B cell (primary cell): ENCODE measurements around the gene CHMP1A.

Source experiments
- CTCF ChIP-seq: fragments of 200-600 bp; IDR thresholded peaks from one replicate; pipeline ENCODE4 v1.8.0; 2022; ENCODE audit warnings: antibody characterized with exemption, mild to moderate bottlenecking
- EZH2 ChIP-seq: IDR thresholded peaks from 2 replicates; pipeline ENCODE4 v1.6.1; 2012; ENCODE audit warnings: borderline replicate concordance, low read depth, mild to moderate bottlenecking, moderate library complexity, low read length; ENCODE audit not compliant: insufficient read depth, poor library complexity, severe bottlenecking

- TF ChIP-seq CTCF, result no peak
- no peak for TF ChIP-seq EZH2
Observed at GRCh38 chr16:89638455-89638854, 19.1 kb downstream of the CHMP1A start.
